ENCODE results near the gene CDK5RAP1.

CDK5RAP1 gene

GRCh38 chr20:33328157-33329137 lies 72.9 kb downstream of the CDK5RAP1 start:
- no peak for DNase-seq

DNA sequence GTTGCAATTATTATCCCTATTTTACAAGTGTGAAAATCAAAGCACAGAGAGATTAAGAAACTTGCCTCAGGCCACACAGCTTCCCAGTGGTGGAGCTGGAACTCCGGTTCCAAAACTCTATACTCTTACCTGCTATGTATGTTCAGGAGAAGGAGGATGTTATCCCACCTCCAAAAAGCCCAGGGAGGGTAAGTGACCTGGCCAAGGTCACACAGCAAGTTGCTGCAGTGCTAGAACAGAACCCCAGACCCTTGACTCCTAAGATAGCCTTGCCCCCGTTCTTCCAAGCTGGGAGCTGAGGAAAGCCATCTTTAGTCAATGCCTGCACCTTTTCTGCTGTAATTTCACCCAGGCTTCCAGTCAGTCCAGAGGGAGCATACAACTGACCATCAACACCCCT lies 76.0 kb downstream of the CDK5RAP1 start:
- DNase-seq, result no peak

- no peak for DNase-seq
These were observed 78.1 kb downstream of the CDK5RAP1 start for GRCh38 chr20:33323236-33323635.

DNA sequence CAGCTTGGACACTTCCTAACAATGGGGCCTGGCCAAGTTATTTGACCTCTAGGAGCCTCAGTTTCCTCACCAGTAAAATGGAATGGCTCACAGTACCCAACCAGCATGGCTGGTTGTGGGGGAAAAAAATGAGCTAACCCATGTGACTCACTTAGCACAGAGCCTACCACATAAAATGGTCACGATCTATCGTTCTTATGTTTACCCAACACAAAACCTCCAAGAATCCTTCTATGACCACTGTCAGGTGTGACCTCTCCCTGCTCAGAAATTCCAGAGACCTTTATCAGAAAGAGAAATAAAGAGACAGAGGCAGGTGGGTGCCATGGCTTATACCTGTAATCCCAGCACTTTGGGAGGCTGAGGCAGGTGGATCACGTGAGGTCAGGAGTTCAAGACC lies 78.9 kb downstream of the CDK5RAP1 start:
- DNase-seq, result no peak

GRCh38 chr20:33320006-33320405 lies 81.3 kb downstream of the CDK5RAP1 start:
- DNase-seq, result no peak

- DNase-seq, result no peak
These were observed 83.3 kb downstream of the CDK5RAP1 start for GRCh38 chr20:33318096-33318429.

DNA sequence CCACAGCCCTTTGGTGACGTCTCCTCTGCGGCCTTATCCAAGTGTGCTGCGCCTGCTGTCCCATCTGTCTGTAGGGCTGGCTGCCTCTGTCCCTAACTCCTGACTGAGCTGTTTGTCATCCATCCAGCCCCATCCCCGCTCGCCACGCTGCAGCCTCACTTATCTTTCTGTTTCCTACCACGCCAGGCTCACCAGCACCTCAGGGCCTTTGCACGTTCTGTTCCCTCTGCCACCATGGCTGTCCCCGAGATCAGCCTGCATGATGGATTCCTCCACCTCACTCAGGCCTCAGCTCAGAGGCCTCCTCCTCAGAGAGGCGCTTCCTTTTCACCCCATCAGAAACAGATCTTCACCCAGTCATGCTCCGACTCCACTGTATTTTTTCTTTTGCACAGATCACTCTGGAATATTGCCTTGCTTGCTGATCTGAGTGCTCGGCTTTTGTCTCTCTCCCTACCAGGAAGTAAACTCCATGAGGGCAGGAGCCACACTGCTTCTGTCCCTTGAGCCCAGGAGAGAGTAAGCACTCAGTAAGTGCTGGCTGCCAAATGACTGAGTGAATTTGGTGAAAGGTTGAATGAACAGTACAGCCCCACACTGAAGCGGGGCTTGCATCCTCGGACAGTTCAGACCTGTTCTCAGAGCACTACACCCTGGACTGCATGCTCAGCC lies 83.8 kb downstream of the CDK5RAP1 start:
- DNase-seq, result no peak

DNA sequence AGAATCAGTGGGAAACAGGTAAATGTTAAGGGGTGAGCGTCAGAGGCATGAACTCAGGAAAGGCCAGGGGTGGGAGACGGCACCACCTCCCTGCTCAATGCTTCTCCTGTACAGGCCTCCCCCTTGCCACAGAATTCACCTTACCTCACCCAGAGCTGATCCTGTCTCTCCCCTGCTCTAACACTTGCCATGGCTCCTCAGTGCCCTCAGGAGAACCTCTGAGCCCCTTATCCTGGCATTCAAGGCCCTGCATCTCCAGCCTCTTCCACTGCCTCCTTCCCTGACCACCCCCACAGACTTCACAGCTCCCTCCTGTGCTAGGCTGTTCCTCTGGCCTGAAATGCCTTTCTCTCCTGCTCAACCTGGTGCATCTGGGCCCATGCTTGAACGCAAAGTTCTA lies 84.4 kb downstream of the CDK5RAP1 start:
- no peak for DNase-seq

DNA sequence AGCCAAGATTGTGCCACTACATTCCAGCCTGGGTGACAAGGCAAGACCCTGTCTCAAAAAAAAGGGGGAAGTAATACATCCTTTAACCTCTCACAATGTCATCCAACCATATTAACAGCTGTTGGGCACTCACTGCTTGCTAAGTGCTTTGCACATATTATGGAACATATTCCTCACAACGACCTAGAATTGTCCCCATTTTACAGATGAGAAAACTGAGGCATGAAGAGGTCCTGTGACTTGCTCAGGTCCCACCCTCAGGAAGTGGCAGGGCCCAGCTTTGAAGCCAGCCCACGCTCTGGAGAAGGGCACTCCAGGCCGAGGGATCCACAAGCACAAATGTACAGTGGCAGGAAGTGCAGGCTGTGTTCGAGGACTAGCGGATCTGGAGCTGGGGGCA lies 85.0 kb downstream of the CDK5RAP1 start:
- DNase-seq, result no peak

DNA sequence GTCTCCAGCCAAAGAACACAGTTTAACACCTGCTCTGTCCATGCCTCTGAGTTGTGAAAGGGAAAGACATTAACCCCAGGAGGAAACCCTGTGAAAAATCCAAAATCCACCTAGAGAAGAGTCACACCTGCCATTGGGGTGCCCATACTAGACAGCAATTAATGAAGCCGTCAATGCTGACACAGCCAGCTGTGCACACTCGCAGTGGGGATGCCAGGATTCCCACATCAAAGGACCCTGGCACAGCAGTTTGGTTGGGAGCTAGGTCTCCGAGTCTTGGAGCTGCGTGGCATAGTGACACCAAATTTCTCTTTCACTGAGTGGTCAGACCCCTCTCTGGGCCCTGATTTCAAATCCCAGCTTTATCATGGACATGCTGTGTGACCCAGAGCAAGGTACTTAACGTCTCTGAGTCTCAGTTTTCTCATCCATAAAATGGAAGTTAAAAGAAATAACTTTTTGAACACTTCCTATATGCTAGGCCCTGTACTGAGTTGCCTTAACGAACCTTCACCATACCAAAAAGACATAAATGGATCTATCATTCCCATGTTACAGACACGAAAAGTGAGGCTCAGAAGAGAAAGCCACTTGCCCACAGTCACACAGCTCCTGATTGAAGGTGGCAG lies 87.5 kb downstream of the CDK5RAP1 start:
- DNase-seq, result no peak

DNA sequence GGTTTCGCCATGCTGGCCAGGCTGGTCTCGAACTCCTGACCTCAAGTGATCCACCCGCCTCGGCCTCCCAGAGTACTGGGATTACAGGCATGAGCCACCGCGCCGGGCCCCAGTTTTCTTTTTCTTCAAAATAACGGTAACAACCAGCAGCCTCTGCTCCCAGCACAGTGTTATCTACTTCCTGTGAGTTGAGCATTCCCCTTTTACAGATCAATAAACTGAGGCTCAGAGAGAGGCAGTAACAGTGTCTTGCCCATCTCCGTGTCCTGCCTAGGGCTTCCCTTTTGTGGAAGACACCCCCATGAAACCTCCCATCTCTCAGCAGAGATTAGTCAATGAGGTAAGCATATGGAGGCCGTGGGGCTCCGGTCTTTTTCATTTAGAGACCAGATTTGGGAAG lies 88.7 kb downstream of the CDK5RAP1 start:
- DNase-seq, result no peak

DNA sequence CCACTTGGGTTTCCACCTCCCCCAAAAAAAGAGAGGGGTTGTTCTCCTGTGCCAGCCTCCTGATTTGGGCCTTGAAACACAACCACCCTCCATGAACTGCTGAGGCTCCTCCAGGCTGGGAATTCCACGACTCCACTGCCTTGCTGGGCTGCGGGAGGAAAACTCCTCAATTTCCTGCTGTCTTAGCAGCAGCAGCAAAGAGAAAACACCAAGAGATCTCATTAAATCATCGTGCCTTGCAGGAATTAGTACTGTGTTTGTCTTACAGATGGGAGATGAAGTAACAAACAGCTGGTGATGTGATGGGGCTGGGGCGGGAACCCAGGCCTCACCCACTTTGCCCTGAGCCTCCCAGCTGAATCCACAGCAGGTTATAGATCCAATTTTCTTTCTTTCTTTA lies 89.3 kb downstream of the CDK5RAP1 start:
- no peak for DNase-seq

- no peak for DNase-seq
These were observed 90.3 kb downstream of the CDK5RAP1 start for GRCh38 chr20:33311011-33311410.

DNA sequence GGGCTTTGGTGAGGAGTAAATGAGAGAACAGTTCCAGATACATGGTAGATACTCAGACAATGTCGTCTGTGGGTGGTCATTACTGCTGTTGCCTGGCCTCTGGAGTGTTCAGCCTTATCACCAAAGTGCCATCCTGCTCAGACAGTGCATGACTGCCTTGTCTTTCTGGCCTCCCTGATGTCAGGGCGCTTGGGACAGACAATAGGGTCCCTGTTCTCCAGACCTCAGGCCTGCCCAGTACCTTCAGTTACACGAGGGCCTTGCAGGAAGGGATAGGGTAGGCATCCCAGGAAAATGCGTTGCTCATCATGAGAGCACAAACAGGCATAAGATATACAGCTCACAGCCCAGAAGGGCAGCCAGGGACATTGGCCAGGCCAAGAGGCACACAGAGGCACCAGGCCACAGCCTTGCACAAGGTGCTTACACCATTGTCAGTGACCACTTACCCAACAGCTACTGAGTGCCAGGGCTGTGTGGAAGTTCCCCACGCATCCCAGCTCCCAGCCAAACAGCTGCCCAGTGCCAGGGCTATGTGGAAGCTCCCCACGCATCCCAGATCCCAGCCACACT lies 90.9 kb downstream of the CDK5RAP1 start:
- DNase-seq, result no peak

DNA sequence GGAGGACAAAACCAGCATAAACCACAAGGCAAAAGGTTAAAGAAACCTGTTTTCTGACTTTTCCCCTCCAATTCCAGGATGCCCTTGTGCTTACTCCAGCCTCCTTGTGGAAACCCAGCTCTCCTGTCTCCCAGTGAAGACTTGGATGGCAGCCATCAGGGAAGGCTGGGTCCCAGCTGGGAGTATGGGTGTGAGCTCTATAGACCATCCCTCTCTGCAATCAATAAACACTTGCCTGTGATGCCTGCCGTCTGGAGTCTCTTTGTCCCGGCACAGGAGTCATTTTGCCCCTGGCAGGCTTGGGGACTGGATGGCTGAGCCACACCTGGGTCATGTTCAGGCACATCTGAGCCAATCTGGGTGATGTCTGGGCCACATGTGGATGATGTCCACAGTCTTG lies 91.7 kb downstream of the CDK5RAP1 start:
- DNase-seq, result no peak

Data from cortex of kidney (tissue), 1 donor.